GM19397 (cell line): ENCODE measurements around the gene ICE1.

Experiments
- ATAC-seq: cut with Tn5 transposase; IDR thresholded peaks from one replicate; pipeline ENCODE4 v1.9.1; 2021; ENCODE audit warnings: mild to moderate bottlenecking, moderate library complexity; ENCODE audit not compliant: unreplicated experiment

ICE1 gene

GRCh38 chr5:5524327-5524726 lies 101.8 kb downstream of the ICE1 start:
- ATAC-seq: no peak

- ATAC-seq: no peak
Observed at GRCh38 chr5:5531371-5531770, 108.9 kb downstream of the ICE1 start.

- ATAC-seq: no peak
Observed at GRCh38 chr5:5532306-5533076, 110.0 kb downstream of the ICE1 start.

- no peak for ATAC-seq
Observed at GRCh38 chr5:5533927-5534326, 111.5 kb downstream of the ICE1 start.

GRCh38 chr5:5534333-5534732 lies 111.9 kb downstream of the ICE1 start:
- ATAC-seq: no peak

GRCh38 chr5:5536871-5537270 lies 114.4 kb downstream of the ICE1 start:
- no peak for ATAC-seq

- ATAC-seq: no peak
Observed at GRCh38 chr5:5537426-5537825, 114.9 kb downstream of the ICE1 start.

GRCh38 chr5:5539590-5539989 lies 117.1 kb downstream of the ICE1 start:
- no peak for ATAC-seq
